ENCODE measurements around the gene SCAMP3.
"Not testable (repeated sequence)": the region's sequence is repeated elsewhere in the genome, so short reads cannot be mapped to it uniquely, and the experiment has no call there.

- TF ChIP-seq, protein P1, sequence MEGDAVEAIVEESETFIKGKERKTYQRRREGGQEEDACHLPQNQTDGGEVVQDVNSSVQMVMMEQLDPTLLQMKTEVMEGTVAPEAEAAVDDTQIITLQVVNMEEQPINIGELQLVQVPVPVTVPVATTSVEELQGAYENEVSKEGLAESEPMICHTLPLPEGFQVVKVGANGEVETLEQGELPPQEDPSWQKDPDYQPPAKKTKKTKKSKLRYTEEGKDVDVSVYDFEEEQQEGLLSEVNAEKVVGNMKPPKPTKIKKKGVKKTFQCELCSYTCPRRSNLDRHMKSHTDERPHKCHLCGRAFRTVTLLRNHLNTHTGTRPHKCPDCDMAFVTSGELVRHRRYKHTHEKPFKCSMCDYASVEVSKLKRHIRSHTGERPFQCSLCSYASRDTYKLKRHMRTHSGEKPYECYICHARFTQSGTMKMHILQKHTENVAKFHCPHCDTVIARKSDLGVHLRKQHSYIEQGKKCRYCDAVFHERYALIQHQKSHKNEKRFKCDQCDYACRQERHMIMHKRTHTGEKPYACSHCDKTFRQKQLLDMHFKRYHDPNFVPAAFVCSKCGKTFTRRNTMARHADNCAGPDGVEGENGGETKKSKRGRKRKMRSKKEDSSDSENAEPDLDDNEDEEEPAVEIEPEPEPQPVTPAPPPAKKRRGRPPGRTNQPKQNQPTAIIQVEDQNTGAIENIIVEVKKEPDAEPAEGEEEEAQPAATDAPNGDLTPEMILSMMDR (IDR thresholded peaks at IDR 0.05) = not testable (repeated sequence)
- TF ChIP-seq POLR2A (IDR thresholded peaks at IDR 0.05) = not testable (repeated sequence)
Measured at GRCh38 chr1:155212051-155212440, 50.1 kb downstream of the SCAMP3 start.

Data from ovary (tissue), 3 donors.